ENCODE measurements around the gene UGT3A1. TPM values are rescaled to one million over a fixed set of nuclear protein-coding genes. Genes with fewer than 3 reads are reported as not detected.

UGT3A1 gene
- not detected in 2 replicates for total RNA-seq

GRCh38 chr5:35990941-35991611, at the start of gene UGT3A1:
Gene UGT3A1, minus strand, starts transcription at chr5:35991390. Its CDS starts 150 bp downstream, at chr5:35991240.

GRCh38 chr5:35938568-35939227, 52.5 kb downstream of the UGT3A1 start, which contains the start of gene CAPSL:
Gene CAPSL, minus strand, starts transcription at chr5:35938622. Its CDS starts 17,502 bp downstream, at chr5:35921120.

Other genes starting within 250 kb of the UGT3A1 start
- 0.26 and 0.47 TPM in 2 replicates for gene IL7R, start 134.5 kb downstream of the UGT3A1 start, total RNA-seq
- not detected in 2 replicates for gene CAPSL, start 52.8 kb downstream of the UGT3A1 start, total RNA-seq
- gene UGT3A2, start 75.5 kb upstream of the UGT3A1 start, total RNA-seq, result not detected in 2 replicates
- gene LMBRD2, start 160.5 kb upstream of the UGT3A1 start, total RNA-seq, result 3.7 and 4.7 TPM in 2 replicates
- gene SKP2, start 160.7 kb upstream of the UGT3A1 start, total RNA-seq, result 39.2 and 50.3 TPM in 2 replicates

Data from pericardium fibroblast (primary cell).